Ovary (tissue), 3 donors: ENCODE measurements around the gene ANKRD65.

Source experiments
- EP300 ChIP-seq: sonication (generic); formaldehyde crosslinking; IDR thresholded peaks from one replicate; pipeline ENCODE4 v1.6.1; 2017; ENCODE audit warnings: antibody characterized with exemption
- TF ChIP-seq, protein P1 (sequence below), 3 donors: fragments of 450-650 bp in 2 of 3; fragments of 200-600 bp in 1 of 3; IDR thresholded peaks; one replicate each; pipeline versions ENCODE4 v1.5.1 to v1.8.0; 2016 to 2022; ENCODE audit warnings: antibody characterized with exemption in 3 of 3, mild to moderate bottlenecking in 1 of 3
- donor health status: DM: no; HTN: no; CAD: no.

- TF ChIP-seq, protein P1, sequence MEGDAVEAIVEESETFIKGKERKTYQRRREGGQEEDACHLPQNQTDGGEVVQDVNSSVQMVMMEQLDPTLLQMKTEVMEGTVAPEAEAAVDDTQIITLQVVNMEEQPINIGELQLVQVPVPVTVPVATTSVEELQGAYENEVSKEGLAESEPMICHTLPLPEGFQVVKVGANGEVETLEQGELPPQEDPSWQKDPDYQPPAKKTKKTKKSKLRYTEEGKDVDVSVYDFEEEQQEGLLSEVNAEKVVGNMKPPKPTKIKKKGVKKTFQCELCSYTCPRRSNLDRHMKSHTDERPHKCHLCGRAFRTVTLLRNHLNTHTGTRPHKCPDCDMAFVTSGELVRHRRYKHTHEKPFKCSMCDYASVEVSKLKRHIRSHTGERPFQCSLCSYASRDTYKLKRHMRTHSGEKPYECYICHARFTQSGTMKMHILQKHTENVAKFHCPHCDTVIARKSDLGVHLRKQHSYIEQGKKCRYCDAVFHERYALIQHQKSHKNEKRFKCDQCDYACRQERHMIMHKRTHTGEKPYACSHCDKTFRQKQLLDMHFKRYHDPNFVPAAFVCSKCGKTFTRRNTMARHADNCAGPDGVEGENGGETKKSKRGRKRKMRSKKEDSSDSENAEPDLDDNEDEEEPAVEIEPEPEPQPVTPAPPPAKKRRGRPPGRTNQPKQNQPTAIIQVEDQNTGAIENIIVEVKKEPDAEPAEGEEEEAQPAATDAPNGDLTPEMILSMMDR (IDR thresholded peaks at IDR 0.05) = no peak
- TF ChIP-seq EP300 = no peak
These were observed 34.3 kb upstream of the ANKRD65 start for GRCh38 chr1:1455366-1455884.
